ENCODE results near the gene OBSL1.

GRCh38 chr2:219514196-219514761, 57.1 kb downstream of the OBSL1 start, which contains the start of gene ASIC4:
- no peak for TF ChIP-seq CTCF (conservative IDR thresholded peaks at IDR 0.05; ENCODE audit: low read depth, low read length)
- TF ChIP-seq EZH2 (IDR thresholded peaks at IDR 0.05; ENCODE audit: borderline replicate concordance, low read depth, low read length, poor library complexity, severe bottlenecking) = no peak
